ENCODE data around the gene LNX1. TPM values are rescaled to one million over a fixed set of nuclear protein-coding genes. Genes with fewer than 3 reads are reported as not detected.

Gene LNX1
- total and polyA plus RNA-seq, 9 of the 15 experiments (the other 6 are each of a cell fraction or from before 2014, with no cell fraction given), result 0.40 to 3.6 (median 2.2) TPM

- no peak for TF ChIP-seq AFF4 (CRISPR knock-in tag; IDR thresholded peaks at IDR 0.05)
- TF ChIP-seq SMARCE1 (IDR thresholded peaks at IDR 0.05), result no peak
- no peak for TF ChIP-seq ELF4 (CRISPR knock-in tag; IDR thresholded peaks at IDR 0.05)
- TF ChIP-seq PHB2 (IDR thresholded peaks at IDR 0.05; ENCODE audit: low read depth), result no peak
- no peak for TF ChIP-seq IRF2 (CRISPR knock-in tag; IDR thresholded peaks at IDR 0.05)
Measured at GRCh38 chr4:53422367-53422766, 168.9 kb downstream of the LNX1 start (continued).

DNA sequence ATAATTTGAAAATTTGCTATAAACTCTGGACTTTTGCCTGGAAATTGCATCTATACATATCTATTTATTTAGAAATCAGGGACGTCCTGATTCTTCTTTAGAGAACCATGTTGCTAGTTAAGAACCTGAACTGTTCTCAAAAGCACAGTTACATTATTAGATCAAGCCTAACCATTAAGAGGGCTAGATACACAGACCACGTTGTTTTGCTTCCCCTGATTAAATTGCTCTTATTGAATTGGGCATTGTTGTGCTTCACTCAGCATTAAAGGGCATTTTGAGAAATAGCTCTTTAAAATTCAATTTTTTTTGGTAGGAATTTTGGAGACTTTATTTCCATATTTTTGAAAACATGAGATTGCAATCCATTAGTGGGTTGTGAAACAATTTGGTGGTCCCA lies 169.5 kb downstream of the LNX1 start:
- TF ChIP-seq SAFB (IDR thresholded peaks at IDR 0.05; ENCODE audit: borderline replicate concordance, low read depth, low read length) (no peak), PYGO2 (tag; IDR thresholded peaks at IDR 0.05) (no peak), RBM22 (IDR thresholded peaks at IDR 0.05; ENCODE audit: low read depth, low read length, poor library complexity, severe bottlenecking) (no peak), SREBF2 (CRISPR knock-in tag; IDR thresholded peaks at IDR 0.05) (no peak), ZFPM2 (CRISPR knock-in tag; IDR thresholded peaks at IDR 0.05) (no peak)
- in situ Hi-C loops (cut with MboI) (no loop called here), intact Hi-C loops (cut with micrococcal nuclease) (no loop called here)
- no peak for ATAC-seq
- H3K27me3 ChIP-seq (ENCODE audit: control insufficient read depth in 2 of 2, insufficient read depth in 2 of 2, low read length in 2 of 2), result no peaks in the 10 kb centered on the region
- ChIA-PET POLR2A (no interaction called here), CTCF (ENCODE audit: low intra/inter-chr PET ratio) (no interaction called here)
- no peaks in the 10 kb centered on the region for H3K9me3 ChIP-seq (replicated peaks; ENCODE audit: control insufficient read depth, insufficient read depth, low read depth, low read length)
- no peaks in the 10 kb centered on the region; the same call in 2 of the 3 replicates for H3K79me2 ChIP-seq (ENCODE audit: control insufficient read depth, insufficient read depth, low read length)
- no peak for DNase-seq (ENCODE audit: extremely low read depth in 1 of 4, low spot score in 3 of 4)
- FAIRE-seq, result no peak
- H3K9me1 ChIP-seq (ENCODE audit: control insufficient read depth, insufficient read depth, low read length), result no peaks in the 10 kb centered on the region
- peaks cover 21% of the 10 kb centered on the region; the same call in 2 of the 3 replicates for H3K36me3 ChIP-seq (ENCODE audit: control insufficient read depth, insufficient read depth, low read length)
- H3K4me3 ChIP-seq, result no peak overlapping the region
- H3K27ac ChIP-seq (ENCODE audit: extremely low read depth, low read depth, low read length), result no peak overlapping the region
- no peaks in the 10 kb centered on the region for H4K20me1 ChIP-seq (replicated peaks; ENCODE audit: control insufficient read depth, insufficient read depth, low read length)
- no TSS peak for BruUV-seq (replicated peaks)
- WGBS (ENCODE audit: insufficient coverage, low coverage, missing lambda C conversion rate), result 83% methylated on average over 2 of the region's 2 CpGs
- H3K9ac ChIP-seq (ENCODE audit: insufficient read depth in 1 of 2, low read depth in 2 of 2, low read length in 2 of 2), result no peak overlapping the region
- no peak overlapping the region for H2AFZ ChIP-seq (ENCODE audit: low read depth, low read length)
- H3K4me2 ChIP-seq (ENCODE audit: insufficient read depth, low read length), result no peak overlapping the region
- no peaks in the 10 kb centered on the region for H3K4me1 ChIP-seq (replicated peaks in 1 of 2; ENCODE audit: control insufficient read depth in 2 of 2, insufficient read depth in 2 of 2, low read length in 2 of 2)
